Neural progenitor cell (in vitro differentiated cells): ENCODE data around the gene FOXG1.

Experiments used
- EZH2phosphoT487 ChIP-seq: fragments of 200-600 bp; sonication (generic); IDR thresholded peaks from 2 replicates; pipeline ENCODE4 v1.6.1; 2017; ENCODE audit warnings: antibody characterized with exemption
- TF ChIP-seq, protein P1 (sequence below): fragments of 200-600 bp; sonication (generic); IDR thresholded peaks from 2 replicates; pipeline ENCODE4 v1.5.1; 2017; ENCODE audit warnings: antibody characterized with exemption, mild to moderate bottlenecking

- TF ChIP-seq, protein P1, sequence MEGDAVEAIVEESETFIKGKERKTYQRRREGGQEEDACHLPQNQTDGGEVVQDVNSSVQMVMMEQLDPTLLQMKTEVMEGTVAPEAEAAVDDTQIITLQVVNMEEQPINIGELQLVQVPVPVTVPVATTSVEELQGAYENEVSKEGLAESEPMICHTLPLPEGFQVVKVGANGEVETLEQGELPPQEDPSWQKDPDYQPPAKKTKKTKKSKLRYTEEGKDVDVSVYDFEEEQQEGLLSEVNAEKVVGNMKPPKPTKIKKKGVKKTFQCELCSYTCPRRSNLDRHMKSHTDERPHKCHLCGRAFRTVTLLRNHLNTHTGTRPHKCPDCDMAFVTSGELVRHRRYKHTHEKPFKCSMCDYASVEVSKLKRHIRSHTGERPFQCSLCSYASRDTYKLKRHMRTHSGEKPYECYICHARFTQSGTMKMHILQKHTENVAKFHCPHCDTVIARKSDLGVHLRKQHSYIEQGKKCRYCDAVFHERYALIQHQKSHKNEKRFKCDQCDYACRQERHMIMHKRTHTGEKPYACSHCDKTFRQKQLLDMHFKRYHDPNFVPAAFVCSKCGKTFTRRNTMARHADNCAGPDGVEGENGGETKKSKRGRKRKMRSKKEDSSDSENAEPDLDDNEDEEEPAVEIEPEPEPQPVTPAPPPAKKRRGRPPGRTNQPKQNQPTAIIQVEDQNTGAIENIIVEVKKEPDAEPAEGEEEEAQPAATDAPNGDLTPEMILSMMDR: no peak
- TF ChIP-seq EZH2phosphoT487: no peak
Observed at GRCh38 chr14:28774764-28775735, 8.5 kb downstream of the FOXG1 start.
